K562 (cell line): ENCODE data around the gene GON4L. TPM values are rescaled to one million over a fixed set of nuclear protein-coding genes. Genes with fewer than 3 reads are reported as not detected.
"Not testable (repeated sequence)": the region's sequence is repeated elsewhere in the genome, so short reads cannot be mapped to it uniquely, and the experiment has no call there.

Source experiments
- ATAC-seq: fragments of 200-7000 bp; cut with Tn5 transposase; 3 replicates; pipeline ENCODE4 v1.9.1; 2020; ENCODE audit warnings: moderate library complexity
- BruUV-seq: library from RNA; stranded (reverse); fragments of 400-500 nt; replicated peaks from 2 replicates; lab custom pipeline; 2021; lab: Mats Ljungman, UMichigan
- CTCF ChIA-PET: fragments of 300-600 bp; formaldehyde crosslinking; extraction: SDS; loops from one replicate; lab custom pipeline; 2021; ENCODE audit warnings: low intra/inter-chr PET ratio; lab: Yijun Ruan, JAX
- POLR2A ChIA-PET: fragments of 300-600, 350-650 bp; sonication (Branson Sonifier 250); formaldehyde crosslinking; extraction: SDS; loops from one replicate; lab custom pipeline; 2021; ENCODE audit warnings: antibody characterized with exemption, inconsistent platforms; lab: Yijun Ruan, JAX
- DNase-seq, 4 experiments: peaks; one replicate each; pipeline versions ENCODE4 v3.0.0 to v3.0.0-alpha.2; 2011 to 2018; ENCODE audit warnings: low spot score in 3 of 4, mixed read lengths in 3 of 4; ENCODE audit errors: extremely low read depth in 1 of 4
- FAIRE-seq: peaks from 2 replicates; lab custom pipeline; 2011; peaks lifted over from hg19 to GRCh38; lab: Jason Lieb, UNC
- H2AFZ ChIP-seq: 2 replicates; pipeline ENCODE4 v1.6.0; 2011; ENCODE audit warnings: low read depth, low read length, control low read depth, inconsistent platforms
- H3K27ac ChIP-seq: fragments of 200-600 bp; 3 replicates; pipeline ENCODE4 v1.8.0; 2011; ENCODE audit warnings: low read depth, mild to moderate bottlenecking, control low read depth, inconsistent platforms, low read length, moderate library complexity, mixed read lengths; ENCODE audit errors: extremely low read depth
- H3K27me3 ChIP-seq, 2 experiments: fragments of 300-600 bp in 1 of 2; 2 replicates in 1 of 2; 3 replicates in 1 of 2; pipeline versions ENCODE4 v1.6.0 to v1.8.0; 2011; ENCODE audit warnings: inconsistent platforms in 2 of 2, low read length in 2 of 2, mild to moderate bottlenecking in 1 of 2, mixed read lengths in 1 of 2, moderate library complexity in 1 of 2; ENCODE audit not compliant: control insufficient read depth in 2 of 2, insufficient read depth in 2 of 2
- H3K36me3 ChIP-seq: fragments of 300-600 bp; 3 replicates; pipeline ENCODE4 v1.8.0; 2011; ENCODE audit warnings: mild to moderate bottlenecking, low read length, inconsistent platforms; ENCODE audit not compliant: control insufficient read depth, insufficient read depth
- H3K4me1 ChIP-seq, 2 experiments: fragments of 200-600 bp in 1 of 2; replicated peaks in 1 of 2; 2 replicates in 1 of 2; 3 replicates in 1 of 2; pipeline versions ENCODE4 v1.5.1 to v1.8.0; 2011; ENCODE audit warnings: inconsistent platforms in 2 of 2, low read length in 2 of 2, mild to moderate bottlenecking in 1 of 2, mixed read lengths in 1 of 2, moderate library complexity in 1 of 2; ENCODE audit not compliant: control insufficient read depth in 2 of 2, insufficient read depth in 2 of 2
- H3K4me2 ChIP-seq: 2 replicates; pipeline ENCODE4 v1.6.1; 2011; ENCODE audit warnings: low read length, control low read depth, inconsistent platforms, mixed read lengths; ENCODE audit not compliant: insufficient read depth
- H3K4me3 ChIP-seq: fragments of 200-600 bp; sonication (generic), shearing (Covaris generic); 2 replicates; pipeline ENCODE4 v1.5.1; 2016; ENCODE audit warnings: control low read depth, inconsistent platforms
- H3K79me2 ChIP-seq: fragments of 200-600 bp; 3 replicates; pipeline ENCODE4 v1.8.0; 2011; ENCODE audit warnings: low read length, inconsistent platforms; ENCODE audit not compliant: control insufficient read depth, insufficient read depth
- H3K9ac ChIP-seq, 2 experiments: 2 replicates each; pipeline versions ENCODE4 v1.6.0 to v1.6.1; 2011; ENCODE audit warnings: low read depth in 2 of 2, low read length in 2 of 2, control low read depth in 1 of 2, inconsistent platforms in 1 of 2, mild to moderate bottlenecking in 1 of 2, mixed read lengths in 1 of 2; ENCODE audit not compliant: insufficient read depth in 1 of 2
- H3K9me1 ChIP-seq: one replicate; pipeline ENCODE4 v1.6.0; 2011; ENCODE audit warnings: inconsistent platforms, mild to moderate bottlenecking, low read length, moderate library complexity; ENCODE audit not compliant: control insufficient read depth, insufficient read depth
- H3K9me3 ChIP-seq: replicated peaks from 2 replicates; pipeline ENCODE4 v1.5.1; 2011; ENCODE audit warnings: low read depth, low read length, inconsistent platforms; ENCODE audit not compliant: control insufficient read depth, insufficient read depth
- H4K20me1 ChIP-seq: replicated peaks from 2 replicates; pipeline ENCODE4 v1.6.1; 2011; ENCODE audit warnings: low read length, inconsistent platforms, mixed read lengths; ENCODE audit not compliant: control insufficient read depth, insufficient read depth
- CTCF ChIP-seq, 3 experiments: IDR thresholded peaks in 2 of 3; conservative IDR thresholded peaks in 1 of 3; 2 replicates each; pipeline ENCODE4 v1.5.1; 2011 to 2012; ENCODE audit warnings: low read length in 3 of 3, mild to moderate bottlenecking in 3 of 3, control low read depth in 2 of 3, improper control_type of control experiment in 1 of 3, inconsistent platforms in 1 of 3, low read depth in 1 of 3, mixed read lengths in 1 of 3, moderate library complexity in 1 of 3; ENCODE audit not compliant: insufficient read depth in 2 of 3
- RBM25 ChIP-seq: fragments of 200-400 bp; formaldehyde crosslinking; IDR thresholded peaks from 2 replicates; pipeline ENCODE4 v1.6.1; 2018; ENCODE audit warnings: low read length, low read depth, moderate library complexity; ENCODE audit not compliant: severe bottlenecking
- RCOR1 ChIP-seq, 2 experiments: IDR thresholded peaks; 2 replicates each; pipeline ENCODE4 v1.6.1; 2012; ENCODE audit warnings: low read depth in 2 of 2, low read length in 2 of 2, borderline replicate concordance in 1 of 2, improper control_type of control experiment in 1 of 2
- TEAD4 ChIP-seq, 2 experiments: sonication (generic) in 1 of 2; formaldehyde crosslinking in 1 of 2; IDR thresholded peaks; 2 replicates each; pipeline versions ENCODE4 v1.6.1 to v1.8.0; 2012 to 2022; ENCODE audit warnings: borderline replicate concordance in 1 of 2, inconsistent platforms in 1 of 2, low read length in 1 of 2, mild to moderate bottlenecking in 1 of 2, missing genetic modification reagents in 1 of 2
- ZNF121 ChIP-seq: sonication (generic); formaldehyde crosslinking; conservative IDR thresholded peaks from 2 replicates; pipeline ENCODE4 v1.8.0; 2022; ENCODE audit warnings: missing genetic modification reagents
- ZNF384 ChIP-seq: IDR thresholded peaks from 2 replicates; pipeline ENCODE4 v1.6.1; 2012; ENCODE audit warnings: low read depth, low read length, improper control_type of control experiment
- WGBS: fragments of 100-300 bp; shearing (Covaris generic); methylation state at CpG from one replicate; pipeline ENCODE4 v1.1.6; 2016; ENCODE audit warnings: low coverage, mixed read lengths; ENCODE audit not compliant: insufficient coverage; ENCODE audit errors: missing lambda C conversion rate; 5-methylcytosine and 5-hydroxymethylcytosine counted together
- in situ Hi-C: fragments of 300-500 bp; cut with MboI; formaldehyde crosslinking; loops from 4 replicates; pipeline ENCODE4 v1.15.0; 2018; ENCODE audit warnings: inconsistent platforms, mixed read lengths
- intact Hi-C: fragments of 100-400 bp; cut with micrococcal nuclease; formaldehyde crosslinking; loops from 2 replicates; pipeline ENCODE4 v1.14.2; 2022
- polyA plus RNA-seq, 8 experiments: library from polyadenylated mRNA; depleted of rRNA in 4 of 8; stranded (reverse) in 5 of 8; unstranded in 3 of 8; fragments of >200 nt; fragmentation: Nextera tagmentation in 2 of 8; fragmentation: Illumina TruSeq in 1 of 8; extraction: Ambion mirVana in 2 of 8; extraction: Trizol in 1 of 8; gene quantifications; 2 replicates each; pipeline versions ENCODE4 v1.2.1 to v1.2.3, GENCODE V29; 2011 to 2014; ENCODE audit warnings: inconsistent platforms in 1 of 8, missing spikeins in 1 of 8
- total RNA-seq, 7 experiments: library from RNA; depleted of rRNA in 6 of 7; stranded (reverse); fragments of >200 nt in 6 of 7; fragmentation: Illumina TruSeq in 2 of 7; extraction: Trizol in 2 of 7; gene quantifications; 2 replicates each; pipeline versions ENCODE4 v1.2.1 to v1.2.3, GENCODE V29; 2011 to 2021; ENCODE audit warnings: low replicate concordance in 1 of 7

GON4L gene
- total and polyA plus RNA-seq, 9 of the 15 experiments (the other 6 are each of a cell fraction or from before 2014, with no cell fraction given), result 20.2 to 47.4 (median 33.6) TPM

DNA sequence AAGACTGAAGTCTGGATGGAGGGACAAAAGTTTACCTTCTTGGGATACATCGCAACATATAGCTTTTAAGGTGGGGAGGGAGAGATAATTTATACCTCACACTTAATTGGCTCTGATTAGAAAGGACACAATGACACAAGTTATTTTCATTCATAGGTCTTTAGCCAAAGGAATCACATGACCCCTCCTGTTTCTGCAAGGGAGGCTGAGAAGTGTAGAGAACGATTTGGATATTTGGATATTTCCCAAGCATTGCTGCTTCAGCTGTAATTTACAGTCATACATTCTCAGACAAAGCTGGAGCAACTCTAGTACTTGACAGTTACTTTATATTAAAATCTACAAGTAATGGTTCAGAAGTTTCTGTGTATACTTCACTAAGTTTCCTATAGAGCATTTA, 143.9 kb downstream of the GON4L start:
- in situ Hi-C loops, result no loop called here
- ChIA-PET POLR2A (interaction anchor here (0.6 kb wide), 1 partner anchor 969 kb away, joined by 3 read pairs; no protein-coding TSS in a partner anchor), CTCF (interaction anchor here (0.6 to 1.3 kb wide), 2 partner anchors 351 to 462 kb away, joined by 4 to 6 read pairs; no protein-coding TSS in a partner anchor)
- H3K36me3 ChIP-seq, result peaks cover 76% of the 10 kb centered on the region
- no peak overlapping the region for H2AFZ ChIP-seq
- H3K4me3 ChIP-seq, result no peak overlapping the region
- no peak for FAIRE-seq
- no peak for DNase-seq
- no peaks in the 10 kb centered on the region for H3K4me1 ChIP-seq
- no peak overlapping the region for H3K27ac ChIP-seq
- no peaks in the 10 kb centered on the region for H3K9me3 ChIP-seq
- H3K79me2 ChIP-seq, result peaks cover 58% of the 10 kb centered on the region
- TF ChIP-seq RCOR1 (IDR thresholded peaks at IDR 0.05; ENCODE audit: borderline replicate concordance in 1 of 2, low read depth in 2 of 2, low read length in 2 of 2), result no peak
- TF ChIP-seq, all 486 proteins: peak for 0
- Histone ChIP-seq H3K4me2 (no peak overlapping the region), H4K20me1 (no peaks in the 10 kb centered on the region), H3K27me3 (no peaks in the 10 kb centered on the region), H3K9me1 (no peaks in the 10 kb centered on the region), H3K9ac (no peak overlapping the region)
- intact Hi-C loops, result no loop called here
- no peak for ATAC-seq
- BruUV-seq, result no TSS peak
- WGBS, result 91% methylated on average over 2 of the region's 2 CpGs

DNA sequence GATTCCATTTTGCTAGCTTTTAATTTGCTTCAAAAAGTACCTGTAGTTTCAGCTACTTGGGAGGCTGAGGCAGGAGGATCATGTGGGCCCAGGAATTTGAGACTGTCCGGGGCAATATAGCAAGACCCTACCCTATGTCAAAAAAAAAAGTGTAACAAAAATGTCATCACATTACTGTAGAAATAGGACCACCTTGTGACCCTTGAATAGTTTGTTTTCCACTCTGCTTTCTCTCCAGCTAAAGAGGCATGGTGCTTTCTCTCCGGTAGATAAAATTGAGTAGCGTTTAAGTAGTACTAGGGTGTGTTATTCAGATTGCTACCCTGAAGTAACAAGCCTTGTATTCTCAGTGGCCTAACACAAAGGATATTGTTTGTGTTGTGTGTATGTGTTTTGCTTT, 144.4 kb downstream of the GON4L start:
- TF ChIP-seq ZNF384, result peak; percentile 91
- TF ChIP-seq TEAD4 (IDR thresholded peaks at IDR 0.05; ENCODE audit: low read length), result peak; percentile 19; the same call in 1 of the 2 replicates
- H3K27ac ChIP-seq; H3K4me3 ChIP-seq; BruUV-seq; in situ Hi-C loops; H3K9ac ChIP-seq; H4K20me1 ChIP-seq; H3K9me1 ChIP-seq; H3K4me1 ChIP-seq; H2AFZ ChIP-seq; intact Hi-C loops; H3K27me3 ChIP-seq; H3K4me2 ChIP-seq; H3K9me3 ChIP-seq; TF ChIP-seq TEAD4 (CRISPR knock-in tag; IDR thresholded peaks at IDR 0.05; ENCODE audit: borderline replicate concordance): not testable (repeated sequence)
- peak in 2 of 3 experiments; percentile 31 to 52; a peak in 2 of 6 replicates for TF ChIP-seq CTCF (IDR thresholded peaks at IDR 0.05 in 2 of 3, conservative IDR thresholded peaks at IDR 0.05 in 1 of 3; ENCODE audit: insufficient read depth in 2 of 3, low read depth in 1 of 3, low read length in 3 of 3)
- peak in 1 of 2 experiments; percentile 52; a peak in 1 of 4 replicates for TF ChIP-seq RCOR1 (IDR thresholded peaks at IDR 0.05; ENCODE audit: borderline replicate concordance in 1 of 2, low read depth in 2 of 2, low read length in 2 of 2)
- peak; percentile 78 for TF ChIP-seq ZNF121 (CRISPR knock-in tag)
- TF ChIP-seq RBM25, result peak; percentile 91
- CTCF ChIA-PET, result interaction anchor here (0.6 to 1.3 kb wide), 2 partner anchors 352 to 462 kb away, joined by 4 to 6 read pairs; no protein-coding TSS in a partner anchor
- POLR2A ChIA-PET, result interaction anchor here (0.6 kb wide), 1 partner anchor 969 kb away, joined by 3 read pairs; no protein-coding TSS in a partner anchor
- FAIRE-seq (peak; percentile 79), DNase-seq (peak in 1 of 4 experiments; percentile 16), ATAC-seq (peak; percentile 75)
- peaks cover 63% of the 10 kb centered on the region for H3K79me2 ChIP-seq
- peaks cover 75% of the 10 kb centered on the region for H3K36me3 ChIP-seq
- 92% methylated on average over 3 of the region's 3 CpGs for WGBS
